GM12892 (cell line): ENCODE results near the gene ASIC2.

Experiments
- POLR2A ChIP-seq: IDR thresholded peaks from 2 replicates; pipeline ENCODE4 v1.6.1; 2011; ENCODE audit warnings: low read depth, low read length, control low read depth
- POLR2AphosphoS5 ChIP-seq: IDR thresholded peaks from 2 replicates; pipeline ENCODE4 v1.6.1; 2011; ENCODE audit warnings: low read depth, low read length, control low read depth
- TAF1 ChIP-seq: IDR thresholded peaks from 2 replicates; pipeline ENCODE4 v1.6.1; 2011; ENCODE audit warnings: low read depth, mild to moderate bottlenecking, control low read depth, low read length, borderline replicate concordance

- TF ChIP-seq POLR2AphosphoS5 (no peak), POLR2A (no peak), TAF1 (no peak)
These were observed 88.4 kb downstream of the ASIC2 start for GRCh38 chr17:33204701-33205100.
